ENCODE data around the gene HNF1B. TPM values are rescaled to one million over a fixed set of nuclear protein-coding genes. Genes with fewer than 3 reads are reported as not detected.

The HNF1B gene
- total RNA-seq, 1 donor from 2014 or later: not detected

DNA sequence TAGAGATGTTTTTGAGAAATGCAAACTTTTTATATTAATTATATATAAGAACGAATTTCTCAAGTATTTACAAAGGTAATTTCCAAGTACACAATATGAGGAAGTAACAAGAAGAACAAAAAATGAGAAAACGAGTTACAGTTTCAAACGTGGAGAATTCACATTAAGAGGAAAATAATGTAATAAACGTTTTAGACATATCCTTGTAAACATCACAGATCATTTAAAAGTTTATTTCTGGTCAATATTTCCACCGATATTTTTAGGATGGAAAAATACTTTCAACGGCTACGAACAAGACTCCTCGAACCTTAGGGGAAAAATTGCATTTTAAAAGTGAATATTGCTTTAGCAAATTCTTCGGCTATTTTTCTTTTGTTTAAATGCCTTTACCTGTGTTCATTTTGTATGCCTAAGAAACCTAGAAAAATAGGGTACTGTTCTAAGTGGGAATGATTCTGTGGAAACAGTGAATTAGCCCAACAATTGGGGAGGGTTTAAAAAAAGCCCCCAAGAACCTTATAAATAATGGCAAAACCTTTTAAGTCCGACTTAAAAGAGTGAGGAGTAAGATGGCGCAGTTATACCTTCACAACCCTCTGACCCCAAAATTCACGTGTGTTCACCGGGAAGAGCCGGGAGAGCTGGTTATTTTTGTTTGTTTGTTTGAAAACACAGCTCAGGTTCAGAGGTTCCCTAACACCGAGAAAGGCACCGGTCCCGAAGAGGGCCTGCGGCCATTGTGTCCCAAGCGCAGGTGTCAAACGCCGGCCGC is 3.3 kb downstream of the HNF1B start:
- Mint-ChIP-seq H3K4me1 (peaks cover 10% of the 10 kb centered on the region), H3K4me3 (no peak overlapping the region), H3K27ac (ENCODE audit: unreplicated experiment) (no peak overlapping the region), H3K27me3 (ENCODE audit: low read depth) (peaks cover 96% of the 10 kb centered on the region), H3K36me3 (ENCODE audit: low read depth) (no peaks in the 10 kb centered on the region), H3K9me3 (no peaks in the 10 kb centered on the region)
- TF ChIP-seq, protein P1, sequence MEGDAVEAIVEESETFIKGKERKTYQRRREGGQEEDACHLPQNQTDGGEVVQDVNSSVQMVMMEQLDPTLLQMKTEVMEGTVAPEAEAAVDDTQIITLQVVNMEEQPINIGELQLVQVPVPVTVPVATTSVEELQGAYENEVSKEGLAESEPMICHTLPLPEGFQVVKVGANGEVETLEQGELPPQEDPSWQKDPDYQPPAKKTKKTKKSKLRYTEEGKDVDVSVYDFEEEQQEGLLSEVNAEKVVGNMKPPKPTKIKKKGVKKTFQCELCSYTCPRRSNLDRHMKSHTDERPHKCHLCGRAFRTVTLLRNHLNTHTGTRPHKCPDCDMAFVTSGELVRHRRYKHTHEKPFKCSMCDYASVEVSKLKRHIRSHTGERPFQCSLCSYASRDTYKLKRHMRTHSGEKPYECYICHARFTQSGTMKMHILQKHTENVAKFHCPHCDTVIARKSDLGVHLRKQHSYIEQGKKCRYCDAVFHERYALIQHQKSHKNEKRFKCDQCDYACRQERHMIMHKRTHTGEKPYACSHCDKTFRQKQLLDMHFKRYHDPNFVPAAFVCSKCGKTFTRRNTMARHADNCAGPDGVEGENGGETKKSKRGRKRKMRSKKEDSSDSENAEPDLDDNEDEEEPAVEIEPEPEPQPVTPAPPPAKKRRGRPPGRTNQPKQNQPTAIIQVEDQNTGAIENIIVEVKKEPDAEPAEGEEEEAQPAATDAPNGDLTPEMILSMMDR (conservative IDR thresholded peaks at IDR 0.05): no peak
- no peak for DNase-seq (ENCODE audit: low read depth, low spot score)

DNA sequence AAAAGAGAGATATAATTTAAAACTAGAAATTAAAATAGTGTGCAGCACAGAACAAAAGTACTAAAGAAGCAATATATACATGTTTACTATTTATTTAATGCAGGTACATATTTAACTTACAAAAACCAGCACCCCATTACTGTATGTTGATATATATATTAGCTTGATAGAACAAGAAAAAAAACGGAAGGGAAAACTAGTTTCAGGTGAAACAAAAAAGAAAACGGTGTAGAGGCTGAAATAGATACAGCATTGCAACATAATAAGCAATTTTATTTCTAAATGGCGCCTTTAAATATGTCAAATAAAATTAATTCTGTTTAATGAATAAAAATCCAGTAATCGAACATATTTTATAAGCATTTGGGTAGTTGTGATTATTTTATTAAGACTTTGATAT is 3.9 kb downstream of the HNF1B start:
- TF ChIP-seq, protein P1 (conservative IDR thresholded peaks at IDR 0.05): no peak
- Mint-ChIP-seq H3K27me3 (ENCODE audit: low read depth) (peaks cover 96% of the 10 kb centered on the region), H3K9me3 (no peaks in the 10 kb centered on the region), H3K4me3 (no peak overlapping the region), H3K4me1 (peaks cover 10% of the 10 kb centered on the region), H3K27ac (ENCODE audit: unreplicated experiment) (no peak overlapping the region), H3K36me3 (ENCODE audit: low read depth) (no peaks in the 10 kb centered on the region)
- DNase-seq (ENCODE audit: low read depth, low spot score): no peak

DNA sequence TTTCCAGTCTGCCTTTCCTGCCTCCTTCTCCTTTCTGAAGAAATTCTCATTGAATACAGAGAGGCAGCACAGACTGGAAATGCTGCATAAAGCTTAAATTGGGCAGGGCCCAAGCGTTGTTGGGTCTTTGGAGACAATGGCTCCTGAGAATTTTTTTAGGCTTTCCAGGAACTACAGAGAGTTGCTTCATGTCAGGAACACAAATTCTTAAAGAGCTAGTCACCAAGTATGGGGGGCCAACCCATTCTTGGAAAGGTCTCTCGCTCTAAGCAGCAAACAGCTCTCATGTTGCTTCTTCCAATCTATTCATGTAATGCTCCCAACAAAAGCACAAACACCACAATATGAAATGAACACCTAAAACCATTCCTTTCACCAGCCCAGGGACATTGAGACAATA is 6.9 kb downstream of the HNF1B start:
- DNase-seq (ENCODE audit: low read depth, low spot score): no peak
- H3K4me3 Mint-ChIP-seq: no peak overlapping the region
- TF ChIP-seq, protein P1 (conservative IDR thresholded peaks at IDR 0.05): no peak
- H3K4me1 Mint-ChIP-seq: peaks cover 4% of the 10 kb centered on the region
- no peaks in the 10 kb centered on the region for H3K9me3 Mint-ChIP-seq
- peaks cover 92% of the 10 kb centered on the region for H3K27me3 Mint-ChIP-seq (ENCODE audit: low read depth)
- H3K27ac Mint-ChIP-seq (ENCODE audit: unreplicated experiment): no peak overlapping the region
- no peaks in the 10 kb centered on the region for H3K36me3 Mint-ChIP-seq (ENCODE audit: low read depth)

DNA sequence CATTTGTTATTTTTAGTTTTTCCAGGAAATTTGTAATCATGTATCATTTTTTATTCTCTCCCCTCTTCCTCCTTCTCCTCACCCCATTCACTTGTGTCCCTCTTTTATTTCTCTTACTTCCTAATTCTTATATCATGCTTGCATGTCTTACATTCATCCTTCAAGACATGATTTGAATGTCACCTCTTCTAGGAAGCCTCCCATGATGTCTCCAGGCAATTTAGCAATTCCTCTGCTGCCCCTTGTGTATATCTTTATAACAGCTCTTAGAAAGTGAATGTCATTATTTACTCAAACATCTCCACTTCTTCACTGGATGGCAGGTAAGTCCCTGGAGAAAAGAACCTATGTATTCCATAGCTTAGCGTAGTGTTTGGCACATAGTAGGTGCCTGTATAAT is 7.8 kb downstream of the HNF1B start:
- H3K4me1 Mint-ChIP-seq: peaks cover under 1% of the 10 kb centered on the region
- H3K9me3 Mint-ChIP-seq: no peaks in the 10 kb centered on the region
- TF ChIP-seq, protein P1 (conservative IDR thresholded peaks at IDR 0.05): peak; percentile 45
- H3K36me3 Mint-ChIP-seq (ENCODE audit: low read depth): no peaks in the 10 kb centered on the region
- H3K4me3 Mint-ChIP-seq: no peak overlapping the region
- no peak for DNase-seq (ENCODE audit: low read depth, low spot score)
- H3K27me3 Mint-ChIP-seq (ENCODE audit: low read depth): peaks cover 91% of the 10 kb centered on the region
- H3K27ac Mint-ChIP-seq (ENCODE audit: unreplicated experiment): no peak overlapping the region

DNA sequence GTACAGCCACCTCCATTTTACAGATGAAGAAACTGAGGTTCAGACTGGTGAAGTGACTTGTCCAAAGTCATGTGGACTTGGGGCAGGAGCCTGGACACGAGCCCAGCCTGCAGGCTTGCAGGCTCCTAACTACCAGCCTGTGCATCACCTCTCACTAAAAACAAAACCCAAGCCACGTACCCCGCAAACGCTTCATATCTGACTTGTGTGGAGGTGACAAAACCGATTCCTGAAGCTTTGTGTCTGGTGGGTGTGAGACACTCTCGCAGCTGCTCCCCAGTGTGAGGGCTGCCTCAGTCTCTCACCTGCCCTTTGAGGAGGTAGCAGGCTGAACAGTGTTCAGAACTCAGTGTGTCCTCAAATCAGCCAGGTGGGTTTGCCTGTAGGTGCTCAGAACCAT is 8.4 kb downstream of the HNF1B start:
- DNase-seq (ENCODE audit: low read depth, low spot score): no peak
- TF ChIP-seq, protein P1 (conservative IDR thresholded peaks at IDR 0.05): no peak
- H3K27ac Mint-ChIP-seq (ENCODE audit: unreplicated experiment): no peak overlapping the region

More for the DNA sequence above, 8.4 kb downstream of the HNF1B start:
- Mint-ChIP-seq H3K9me3 (no peaks in the 10 kb centered on the region), H3K4me3 (no peak overlapping the region), H3K27me3 (ENCODE audit: low read depth) (peaks cover 91% of the 10 kb centered on the region), H3K4me1 (no peaks in the 10 kb centered on the region), H3K36me3 (ENCODE audit: low read depth) (no peaks in the 10 kb centered on the region)
